OCI-LY3 (cell line): ENCODE data around the gene ADAMTS2.

ENCODE experiments used
- H2AFZ ChIP-seq: fragments of 200-600, 300-600 bp; shearing (Covaris generic); 2 replicates; pipeline ENCODE4 v1.6.0; 2014; ENCODE audit warnings: antibody characterized with exemption, low read depth, low read length
- H3K27ac ChIP-seq: fragments of 200-600, 300-600 bp; sonication (generic); 2 replicates; pipeline ENCODE4 v1.5.1; 2014; ENCODE audit warnings: mild to moderate bottlenecking, low read length, moderate library complexity, mixed read lengths
- H3K27me3 ChIP-seq: fragments of 200-600, 300-600 bp; sonication (generic); 2 replicates; pipeline ENCODE4 v1.6.1; 2014; ENCODE audit warnings: low read depth, low read length, mixed read lengths
- H3K36me3 ChIP-seq: fragments of 200-600, 300-600 bp; sonication (generic); replicated peaks from 2 replicates; pipeline ENCODE3; 2014; ENCODE audit warnings: low read depth, low read length, mixed read lengths
- H3K4me1 ChIP-seq: fragments of 300-600, 200-600 bp; sonication (generic); 2 replicates; pipeline ENCODE4 v1.6.1; 2014; ENCODE audit warnings: low read length, mixed read lengths
- H3K4me2 ChIP-seq: fragments of 200-600, 300-600 bp; sonication (generic); 2 replicates; pipeline ENCODE4 v1.6.1; 2014; ENCODE audit warnings: low read length, mixed read lengths
- H3K4me3 ChIP-seq: fragments of 300-600, 200-600 bp; sonication (generic); 2 replicates; pipeline ENCODE4 v1.5.1; 2014; ENCODE audit warnings: antibody characterized with exemption, mild to moderate bottlenecking, low read length, moderate library complexity
- H3K79me2 ChIP-seq: fragments of 300-600, 200-600 bp; shearing (Covaris generic); 2 replicates; pipeline ENCODE4 v1.6.1; 2014; ENCODE audit warnings: mild to moderate bottlenecking, low read length, mixed read lengths
- H3K9ac ChIP-seq: fragments of 300-600, 200-600 bp; shearing (Covaris generic); 2 replicates; pipeline ENCODE4 v1.6.0; 2014; ENCODE audit warnings: mild to moderate bottlenecking, low read length, moderate library complexity
- H3K9me3 ChIP-seq: fragments of 200-600, 300-600 bp; shearing (Covaris generic); 2 replicates; pipeline ENCODE4 v1.6.1; 2014; ENCODE audit warnings: low read length, mixed read lengths; ENCODE audit not compliant: insufficient read depth
- H4K20me1 ChIP-seq: fragments of 200-600, 300-600 bp; sonication (generic); 2 replicates; pipeline ENCODE4 v1.6.1; 2016; ENCODE audit warnings: low read length, mixed read lengths; ENCODE audit not compliant: insufficient read depth
- EZH2phosphoT487 ChIP-seq: fragments of 200-600 bp; shearing (Covaris generic); IDR thresholded peaks from 2 replicates; pipeline ENCODE4 v1.6.1; 2018; ENCODE audit warnings: antibody characterized with exemption, mixed run types, low read depth
- TF ChIP-seq, protein P1 (sequence below): fragments of 200-600, 300-600 bp; sonication (generic); IDR thresholded peaks from 2 replicates; pipeline ENCODE4 v1.5.1; 2014; ENCODE audit warnings: antibody characterized with exemption, low read length, low read depth

Gene ADAMTS2

DNA sequence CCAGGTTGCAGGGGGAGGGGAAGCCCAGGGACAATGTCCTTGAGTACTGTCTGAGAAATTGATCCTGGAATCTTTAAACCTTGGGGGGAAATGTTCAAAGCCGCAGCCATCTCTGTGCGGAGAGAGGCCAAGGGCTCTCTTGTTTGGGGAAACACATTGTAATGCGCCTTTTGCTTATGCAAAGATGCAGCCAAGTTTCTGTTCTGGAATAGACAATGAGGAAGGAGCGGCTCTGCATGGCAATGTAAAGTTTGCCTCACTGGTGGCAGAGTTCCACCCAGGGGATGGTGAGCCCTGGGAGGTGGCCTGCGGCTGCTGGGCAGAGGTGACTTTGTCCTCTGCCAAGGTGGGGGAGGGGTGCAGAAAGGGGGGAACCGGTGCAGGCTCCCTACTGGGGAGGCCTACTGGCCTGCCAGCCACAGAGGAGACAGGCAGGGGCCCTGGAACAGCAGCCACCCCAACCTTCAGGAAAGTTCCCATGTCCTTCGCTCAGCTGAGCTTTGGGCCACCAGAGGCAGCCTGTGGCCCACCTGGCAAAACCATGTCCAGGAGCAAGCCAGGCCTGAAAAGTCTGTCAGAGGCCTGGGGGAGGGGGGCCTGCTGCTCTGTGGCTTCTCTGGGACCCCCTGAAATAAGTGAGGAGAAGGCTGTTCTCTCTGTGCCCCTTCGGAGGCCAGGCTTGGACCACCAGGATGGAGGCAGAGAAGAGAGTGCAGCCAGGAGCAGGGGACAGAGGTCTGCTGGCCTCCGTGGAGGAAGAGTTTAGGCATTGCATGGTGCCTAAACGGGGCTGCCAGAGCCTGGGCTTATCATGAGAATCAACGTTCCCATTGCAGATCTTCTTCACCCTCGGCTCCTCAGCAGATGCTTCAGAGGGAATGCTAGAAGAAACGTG is 157.3 kb downstream of the ADAMTS2 start:
- Histone ChIP-seq H3K27ac (no peak overlapping the region), H4K20me1 (no peaks in the 10 kb centered on the region), H2AFZ (no peak overlapping the region), H3K9me3 (no peaks in the 10 kb centered on the region), H3K36me3 (no peaks in the 10 kb centered on the region), H3K4me1 (no peaks in the 10 kb centered on the region), H3K9ac (no peak overlapping the region), H3K4me3 (no peak overlapping the region), H3K4me2 (no peak overlapping the region), H3K79me2 (no peaks in the 10 kb centered on the region), H3K27me3 (no peaks in the 10 kb centered on the region)
- TF ChIP-seq EZH2phosphoT487, result no peak
- TF ChIP-seq, protein P1, sequence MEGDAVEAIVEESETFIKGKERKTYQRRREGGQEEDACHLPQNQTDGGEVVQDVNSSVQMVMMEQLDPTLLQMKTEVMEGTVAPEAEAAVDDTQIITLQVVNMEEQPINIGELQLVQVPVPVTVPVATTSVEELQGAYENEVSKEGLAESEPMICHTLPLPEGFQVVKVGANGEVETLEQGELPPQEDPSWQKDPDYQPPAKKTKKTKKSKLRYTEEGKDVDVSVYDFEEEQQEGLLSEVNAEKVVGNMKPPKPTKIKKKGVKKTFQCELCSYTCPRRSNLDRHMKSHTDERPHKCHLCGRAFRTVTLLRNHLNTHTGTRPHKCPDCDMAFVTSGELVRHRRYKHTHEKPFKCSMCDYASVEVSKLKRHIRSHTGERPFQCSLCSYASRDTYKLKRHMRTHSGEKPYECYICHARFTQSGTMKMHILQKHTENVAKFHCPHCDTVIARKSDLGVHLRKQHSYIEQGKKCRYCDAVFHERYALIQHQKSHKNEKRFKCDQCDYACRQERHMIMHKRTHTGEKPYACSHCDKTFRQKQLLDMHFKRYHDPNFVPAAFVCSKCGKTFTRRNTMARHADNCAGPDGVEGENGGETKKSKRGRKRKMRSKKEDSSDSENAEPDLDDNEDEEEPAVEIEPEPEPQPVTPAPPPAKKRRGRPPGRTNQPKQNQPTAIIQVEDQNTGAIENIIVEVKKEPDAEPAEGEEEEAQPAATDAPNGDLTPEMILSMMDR, result no peak

DNA sequence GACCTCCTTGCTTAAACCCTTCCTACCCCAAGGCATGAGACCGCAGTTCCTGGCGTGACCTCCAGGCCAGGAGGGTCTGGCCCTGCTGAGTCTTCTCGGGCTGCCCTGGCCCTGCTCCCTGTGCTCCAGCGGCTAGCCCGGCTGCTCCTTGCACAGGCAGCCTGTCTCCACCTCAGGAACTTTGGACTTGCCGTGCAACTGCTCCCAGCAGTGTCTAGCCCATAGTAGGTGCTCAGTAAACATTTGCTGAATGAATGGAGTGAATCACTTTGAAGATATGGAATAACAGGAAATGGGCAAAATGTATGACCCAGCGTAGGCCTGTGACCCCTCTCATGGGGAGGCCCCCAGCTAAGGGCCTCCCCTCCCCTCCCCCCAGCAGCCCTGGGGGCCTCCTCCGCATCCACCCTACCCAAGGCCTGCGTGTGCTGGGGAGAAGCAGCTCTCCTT is 158.0 kb downstream of the ADAMTS2 start:
- H3K9me3 ChIP-seq, result no peaks in the 10 kb centered on the region
- H3K4me1 ChIP-seq, result no peaks in the 10 kb centered on the region
- H3K27me3 ChIP-seq, result no peaks in the 10 kb centered on the region
- no peaks in the 10 kb centered on the region for H3K36me3 ChIP-seq
- H3K79me2 ChIP-seq, result no peaks in the 10 kb centered on the region
- TF ChIP-seq, protein P1, result no peak
- TF ChIP-seq EZH2phosphoT487, result no peak
- H3K27ac ChIP-seq, result no peak overlapping the region
- H2AFZ ChIP-seq, result no peak overlapping the region
- no peaks in the 10 kb centered on the region for H4K20me1 ChIP-seq
- H3K4me2 ChIP-seq, result no peak overlapping the region
- no peak overlapping the region for H3K4me3 ChIP-seq
- no peak overlapping the region for H3K9ac ChIP-seq

DNA sequence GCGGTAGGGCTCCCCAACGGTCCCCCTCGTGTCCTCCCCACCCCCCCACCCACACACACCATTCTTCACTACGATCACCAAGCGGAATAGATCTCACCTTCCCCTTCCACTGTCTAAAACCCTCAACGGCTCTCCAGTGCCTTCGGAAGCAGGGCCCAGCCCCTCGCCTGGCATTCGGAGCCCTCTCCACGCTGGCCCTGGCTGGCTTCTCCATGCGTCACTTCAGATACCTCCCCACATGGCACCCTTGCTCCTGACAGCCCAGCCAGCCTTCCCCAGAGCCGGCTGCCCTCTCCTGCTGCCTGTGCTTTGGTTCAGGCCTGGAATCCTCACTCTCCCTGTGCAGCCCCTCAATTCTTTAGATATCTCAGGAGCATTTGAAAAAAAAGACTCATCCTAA is 158.5 kb downstream of the ADAMTS2 start:
- Histone ChIP-seq H3K4me1 (no peaks in the 10 kb centered on the region), H3K4me2 (no peak overlapping the region), H4K20me1 (no peaks in the 10 kb centered on the region), H2AFZ (no peak overlapping the region), H3K4me3 (no peak overlapping the region), H3K79me2 (no peaks in the 10 kb centered on the region), H3K9ac (no peak overlapping the region), H3K27ac (no peak overlapping the region), H3K36me3 (no peaks in the 10 kb centered on the region), H3K27me3 (no peaks in the 10 kb centered on the region), H3K9me3 (no peaks in the 10 kb centered on the region)
- TF ChIP-seq, protein P1, result no peak
- TF ChIP-seq EZH2phosphoT487, result no peak

DNA sequence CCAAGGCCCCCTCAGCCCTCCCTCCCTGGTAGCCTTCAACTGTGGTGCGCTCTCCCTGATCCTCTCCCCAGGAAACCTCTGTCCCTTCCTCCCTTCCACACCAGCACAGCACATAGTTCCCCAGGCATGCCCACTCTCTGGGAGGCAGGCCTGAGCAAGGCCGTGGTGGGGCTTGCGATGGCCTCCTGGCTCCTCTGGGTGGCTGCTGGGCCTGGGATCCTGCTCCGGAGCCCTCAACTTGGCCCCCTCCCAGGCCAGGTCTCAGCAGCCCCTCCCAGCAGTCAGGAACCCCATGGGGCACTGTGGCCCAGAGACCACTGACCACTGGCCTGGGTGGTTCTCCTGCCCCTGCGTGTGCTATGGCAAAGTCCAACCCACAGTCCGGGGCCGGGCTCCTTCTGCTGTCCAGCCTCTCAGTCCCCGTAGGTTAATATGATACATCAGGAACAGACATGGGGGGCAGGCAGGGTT is 159.3 kb downstream of the ADAMTS2 start:
- Histone ChIP-seq H3K36me3 (no peaks in the 10 kb centered on the region), H3K9ac (no peak overlapping the region), H3K4me2 (no peak overlapping the region), H3K4me3 (no peak overlapping the region), H3K4me1 (no peaks in the 10 kb centered on the region), H4K20me1 (no peaks in the 10 kb centered on the region), H2AFZ (no peak overlapping the region), H3K27me3 (no peaks in the 10 kb centered on the region), H3K9me3 (no peaks in the 10 kb centered on the region), H3K27ac (no peak overlapping the region), H3K79me2 (no peaks in the 10 kb centered on the region)
- no peak for TF ChIP-seq EZH2phosphoT487
- TF ChIP-seq, protein P1, result no peak
